Liver (tissue), 9 donors: ENCODE data around the gene MSI2. TPM values are rescaled to one million over a fixed set of nuclear protein-coding genes. Genes with fewer than 3 reads are reported as not detected.

Experiments used
- DNase-seq: peaks from one replicate; pipeline ENCODE4 v3.0.0-alpha.2; 2017; ENCODE audit warnings: low spot score
- H3K27ac ChIP-seq, 2 donors: one replicate each; pipeline ENCODE4 v1.7.0; 2013; ENCODE audit warnings: inconsistent platforms in 2 of 2, low read length in 2 of 2, control low read depth in 1 of 2, low read depth in 1 of 2, mild to moderate bottlenecking in 1 of 2
- H3K27me3 ChIP-seq, 4 donors: one replicate each; pipeline versions ENCODE4 v1.6.1 to v1.7.0; 2013; ENCODE audit warnings: low read length in 3 of 4, inconsistent platforms in 1 of 4, mild to moderate bottlenecking in 1 of 4, moderate library complexity in 1 of 4; ENCODE audit not compliant: control insufficient read depth in 4 of 4, insufficient read depth in 4 of 4
- H3K36me3 ChIP-seq, 4 donors: one replicate each; pipeline versions ENCODE4 v1.6.1 to v1.7.0; 2013; ENCODE audit warnings: low read length in 3 of 4, mild to moderate bottlenecking in 3 of 4, low read depth in 1 of 4, moderate library complexity in 1 of 4; ENCODE audit not compliant: control insufficient read depth in 4 of 4, insufficient read depth in 3 of 4
- H3K4me1 ChIP-seq, 4 donors: one replicate each; pipeline versions ENCODE4 v1.6.1 to v1.7.0; 2013; ENCODE audit warnings: low read length in 3 of 4, mild to moderate bottlenecking in 3 of 4, moderate library complexity in 1 of 4; ENCODE audit not compliant: control insufficient read depth in 4 of 4, insufficient read depth in 4 of 4
- H3K4me3 ChIP-seq, 3 donors: one replicate each; pipeline versions ENCODE4 v1.6.1 to v1.7.0; 2013; ENCODE audit warnings: low read length in 3 of 3, control low read depth in 1 of 3, low read depth in 1 of 3, mild to moderate bottlenecking in 1 of 3
- H3K9ac ChIP-seq, 2 donors: one replicate each; pipeline ENCODE4 v1.7.0; 2013; ENCODE audit warnings: low read length in 2 of 2, mild to moderate bottlenecking in 2 of 2, moderate library complexity in 2 of 2, control low read depth in 1 of 2, low read depth in 1 of 2
- H3K9me3 ChIP-seq, 4 donors: one replicate each; pipeline versions ENCODE4 v1.6.1 to v1.7.0; 2013; ENCODE audit warnings: low read length in 3 of 4; ENCODE audit not compliant: control insufficient read depth in 4 of 4
- EGR1 ChIP-seq, 2 donors: IDR thresholded peaks; 2 replicates each; pipeline ENCODE4 v1.6.1; 2016 to 2018; ENCODE audit warnings: antibody characterized with exemption in 2 of 2, low read depth in 2 of 2
- FOXA1 ChIP-seq: IDR thresholded peaks from 2 replicates; pipeline ENCODE4 v1.6.1; 2016; ENCODE audit warnings: antibody characterized with exemption
- GABPA ChIP-seq, 2 donors: IDR thresholded peaks in 1 of 2; conservative IDR thresholded peaks in 1 of 2; 2 replicates each; pipeline ENCODE4 v1.6.1; 2016; ENCODE audit warnings: antibody characterized with exemption in 2 of 2, mild to moderate bottlenecking in 1 of 2, moderate library complexity in 1 of 2
- HNF4A ChIP-seq, 2 donors: conservative IDR thresholded peaks; 2 replicates each; pipeline ENCODE4 v1.6.1; 2016; ENCODE audit warnings: antibody characterized with exemption in 2 of 2, mild to moderate bottlenecking in 2 of 2
- NR2F2 ChIP-seq: IDR thresholded peaks from 2 replicates; pipeline ENCODE4 v1.6.1; 2016; ENCODE audit warnings: antibody characterized with exemption
- SP1 ChIP-seq: IDR thresholded peaks from 2 replicates; pipeline ENCODE4 v1.6.1; 2018; ENCODE audit warnings: antibody characterized with exemption, mild to moderate bottlenecking
- WGBS: extraction: QIAGEN DNeasy Blood & Tissue Kit; methylation state at CpG from one replicate; pipeline ENCODE4 v1.1.7; 2013; 5-methylcytosine and 5-hydroxymethylcytosine counted together
- polyA plus RNA-seq, 2 donors: library from polyadenylated mRNA; stranded (reverse) in 1 of 2; unstranded in 1 of 2; fragments of 200-250 nt in 1 of 2; fragments of >200 nt in 1 of 2; fragmentation: Nextera tagmentation in 1 of 2; extraction: Ambion mirVana in 1 of 2; gene quantifications; one replicate each; pipeline versions ENCODE4 v1.2.1 to v1.2.3, GENCODE V29; 2013 to 2015
- total RNA-seq, 2 donors: library from RNA; depleted of rRNA; stranded (reverse); fragments of >200 nt; gene quantifications; one replicate each; pipeline ENCODE4 v1.2.3, GENCODE V29; 2014
- TF ChIP-seq, protein P1 (sequence below): IDR thresholded peaks from 2 replicates; pipeline ENCODE4 v1.6.1; 2016; ENCODE audit warnings: antibody characterized with exemption
- TF ChIP-seq, protein P2 (sequence below): IDR thresholded peaks from 2 replicates; pipeline ENCODE4 v1.6.1; 2016; ENCODE audit warnings: antibody characterized with exemption
- TF ChIP-seq, protein P3 (sequence below): fragments of 150-350 bp; IDR thresholded peaks from 2 replicates; pipeline ENCODE4 v1.5.1; 2017; ENCODE audit warnings: improper control_type of control experiment, low read depth, low read length; ENCODE audit not compliant: missing input control
- TF ChIP-seq, protein P4 (sequence below): IDR thresholded peaks from 2 replicates; pipeline ENCODE4 v1.6.1; 2016; ENCODE audit warnings: antibody characterized with exemption
- donor health status: healthy.
- donor health status: healthy.
- donor health status: healthy.
- donor health status: healthy.
- donor health status: healthy.

Gene MSI2
- total and polyA plus RNA-seq, 4 donors, result 5.7 to 15.6 (median 9.2) TPM

DNA sequence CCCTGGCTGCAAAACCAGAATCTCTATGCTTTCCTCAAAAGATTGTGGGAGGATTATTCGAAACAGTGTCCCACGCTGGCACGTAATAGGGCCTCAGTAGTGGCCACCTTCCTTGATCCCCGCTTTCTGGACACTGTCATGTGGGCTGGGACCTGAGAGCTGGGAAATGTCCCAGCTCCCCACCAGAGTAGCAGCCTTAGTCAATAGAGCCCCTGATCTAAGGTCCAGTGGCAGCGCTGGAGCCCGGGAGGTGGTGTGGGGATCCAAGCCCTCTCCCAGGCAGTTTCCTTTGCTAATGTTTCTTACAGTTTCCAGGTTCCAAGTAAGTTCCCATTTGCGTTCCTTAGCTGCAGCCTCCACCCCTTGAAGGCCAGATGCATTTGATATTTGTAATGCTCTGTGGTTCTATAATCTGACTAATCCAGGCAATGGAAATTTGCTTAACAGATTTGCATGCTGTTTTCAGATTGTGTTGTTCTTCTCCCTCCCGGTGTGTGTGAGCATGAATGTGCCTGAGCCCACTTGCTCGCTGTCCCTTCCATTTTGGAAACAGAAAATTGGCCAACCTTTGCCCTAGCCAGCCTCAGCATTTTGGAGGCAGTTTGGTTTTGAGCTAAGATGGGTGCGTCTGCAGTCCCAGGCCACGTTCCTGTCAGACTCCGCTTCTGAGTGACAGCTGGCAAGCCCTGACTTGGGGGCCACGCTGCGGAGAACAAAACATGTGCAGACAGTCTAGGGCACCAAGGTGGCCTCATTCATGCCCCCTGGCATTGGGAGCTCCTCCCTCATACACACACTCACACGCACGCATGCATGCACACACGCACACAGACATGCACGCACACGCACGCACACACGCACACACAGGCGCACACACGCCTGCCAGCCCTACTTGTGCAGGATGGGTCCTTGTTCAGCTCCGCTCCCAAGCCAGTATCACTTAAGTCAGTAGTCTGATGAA, 419.4 kb downstream of the MSI2 start (continued):
- no peak for TF ChIP-seq EGR1 (IDR thresholded peaks at IDR 0.05; ENCODE audit: low read depth in 2 of 2)
- no peak for TF ChIP-seq FOXA1
- TF ChIP-seq SP1, result no peak
- no peak for TF ChIP-seq HNF4A (conservative IDR thresholded peaks at IDR 0.05)
- TF ChIP-seq, protein P1, sequence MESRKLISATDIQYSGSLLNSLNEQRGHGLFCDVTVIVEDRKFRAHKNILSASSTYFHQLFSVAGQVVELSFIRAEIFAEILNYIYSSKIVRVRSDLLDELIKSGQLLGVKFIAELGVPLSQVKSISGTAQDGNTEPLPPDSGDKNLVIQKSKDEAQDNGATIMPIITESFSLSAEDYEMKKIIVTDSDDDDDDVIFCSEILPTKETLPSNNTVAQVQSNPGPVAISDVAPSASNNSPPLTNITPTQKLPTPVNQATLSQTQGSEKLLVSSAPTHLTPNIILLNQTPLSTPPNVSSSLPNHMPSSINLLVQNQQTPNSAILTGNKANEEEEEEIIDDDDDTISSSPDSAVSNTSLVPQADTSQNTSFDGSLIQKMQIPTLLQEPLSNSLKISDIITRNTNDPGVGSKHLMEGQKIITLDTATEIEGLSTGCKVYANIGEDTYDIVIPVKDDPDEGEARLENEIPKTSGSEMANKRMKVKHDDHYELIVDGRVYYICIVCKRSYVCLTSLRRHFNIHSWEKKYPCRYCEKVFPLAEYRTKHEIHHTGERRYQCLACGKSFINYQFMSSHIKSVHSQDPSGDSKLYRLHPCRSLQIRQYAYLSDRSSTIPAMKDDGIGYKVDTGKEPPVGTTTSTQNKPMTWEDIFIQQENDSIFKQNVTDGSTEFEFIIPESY, result no peak

DNA sequence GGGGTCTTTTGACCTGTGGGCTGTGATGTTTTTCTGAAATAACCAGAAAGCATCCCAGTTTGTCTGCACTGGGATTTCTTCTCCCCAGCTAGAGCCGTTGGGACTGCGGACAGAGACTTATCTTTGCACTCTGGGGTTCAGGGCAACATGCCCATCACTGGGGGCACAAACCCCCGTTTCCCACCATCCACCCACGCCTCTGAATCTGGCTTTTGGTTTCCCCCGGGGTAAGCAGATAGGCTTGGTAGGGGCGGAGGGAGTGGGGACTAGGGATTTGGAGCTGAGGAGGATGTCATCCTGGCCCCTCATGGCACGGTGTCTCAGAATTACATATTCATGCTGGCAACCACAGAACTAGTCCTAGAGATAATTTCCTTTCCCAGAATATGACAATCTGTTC, 420.2 kb downstream of the MSI2 start:
- Histone ChIP-seq H3K4me3 (no peak overlapping the region), H3K9me3 (no peaks in the 10 kb centered on the region), H3K4me1 (no peaks in the 10 kb centered on the region), H3K27ac (no peak overlapping the region), H3K36me3 (peaks cover 0 to 2% (median under 1%) of the 10 kb centered on the region in 4 donors), H3K27me3 (no peaks in the 10 kb centered on the region), H3K9ac (no peak overlapping the region)
- peak; percentile 8 for DNase-seq
- TF ChIP-seq, protein P2, sequence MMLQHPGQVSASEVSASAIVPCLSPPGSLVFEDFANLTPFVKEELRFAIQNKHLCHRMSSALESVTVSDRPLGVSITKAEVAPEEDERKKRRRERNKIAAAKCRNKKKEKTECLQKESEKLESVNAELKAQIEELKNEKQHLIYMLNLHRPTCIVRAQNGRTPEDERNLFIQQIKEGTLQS, result no peak
- TF ChIP-seq EGR1 (IDR thresholded peaks at IDR 0.05; ENCODE audit: low read depth in 2 of 2) (no peak), GABPA (IDR thresholded peaks at IDR 0.05 in 1 of 2, conservative IDR thresholded peaks at IDR 0.05 in 1 of 2) (no peak)
- WGBS, result 91% methylated on average over 7 of the region's 7 CpGs

DNA sequence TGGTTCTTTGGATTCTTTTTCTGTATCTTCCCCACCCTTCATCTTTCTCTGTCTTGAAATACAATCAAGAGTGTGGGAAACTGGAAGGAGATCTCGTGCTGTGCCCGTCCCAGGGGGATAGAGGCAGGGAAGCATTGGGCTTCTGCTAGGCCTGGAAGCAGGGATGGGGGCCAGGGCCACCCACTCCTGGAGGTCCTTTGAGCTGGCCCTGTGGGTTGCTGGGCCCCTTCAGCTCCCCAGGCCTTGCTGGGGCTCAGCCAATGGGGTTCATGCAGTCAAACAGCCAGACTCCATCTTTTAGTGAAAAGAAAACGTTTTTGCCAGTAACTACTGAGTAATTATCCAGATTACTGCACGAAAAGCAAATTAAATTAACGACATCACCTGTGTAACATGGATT, 421.0 kb downstream of the MSI2 start:
- DNase-seq, result peak; percentile 6
- no peak overlapping the region for H3K27ac ChIP-seq
- no peak overlapping the region for H3K9ac ChIP-seq
- no peaks in the 10 kb centered on the region for H3K27me3 ChIP-seq
- WGBS, result 90% methylated on average over 5 of the region's 5 CpGs
- TF ChIP-seq NR2F2 (no peak), EGR1 (IDR thresholded peaks at IDR 0.05; ENCODE audit: low read depth in 2 of 2) (no peak), GABPA (IDR thresholded peaks at IDR 0.05 in 1 of 2, conservative IDR thresholded peaks at IDR 0.05 in 1 of 2) (no peak), HNF4A (conservative IDR thresholded peaks at IDR 0.05) (no peak)
- TF ChIP-seq, protein P2, result no peak
- TF ChIP-seq, protein P3, sequence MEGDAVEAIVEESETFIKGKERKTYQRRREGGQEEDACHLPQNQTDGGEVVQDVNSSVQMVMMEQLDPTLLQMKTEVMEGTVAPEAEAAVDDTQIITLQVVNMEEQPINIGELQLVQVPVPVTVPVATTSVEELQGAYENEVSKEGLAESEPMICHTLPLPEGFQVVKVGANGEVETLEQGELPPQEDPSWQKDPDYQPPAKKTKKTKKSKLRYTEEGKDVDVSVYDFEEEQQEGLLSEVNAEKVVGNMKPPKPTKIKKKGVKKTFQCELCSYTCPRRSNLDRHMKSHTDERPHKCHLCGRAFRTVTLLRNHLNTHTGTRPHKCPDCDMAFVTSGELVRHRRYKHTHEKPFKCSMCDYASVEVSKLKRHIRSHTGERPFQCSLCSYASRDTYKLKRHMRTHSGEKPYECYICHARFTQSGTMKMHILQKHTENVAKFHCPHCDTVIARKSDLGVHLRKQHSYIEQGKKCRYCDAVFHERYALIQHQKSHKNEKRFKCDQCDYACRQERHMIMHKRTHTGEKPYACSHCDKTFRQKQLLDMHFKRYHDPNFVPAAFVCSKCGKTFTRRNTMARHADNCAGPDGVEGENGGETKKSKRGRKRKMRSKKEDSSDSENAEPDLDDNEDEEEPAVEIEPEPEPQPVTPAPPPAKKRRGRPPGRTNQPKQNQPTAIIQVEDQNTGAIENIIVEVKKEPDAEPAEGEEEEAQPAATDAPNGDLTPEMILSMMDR, result no peak
- TF ChIP-seq, protein P4, sequence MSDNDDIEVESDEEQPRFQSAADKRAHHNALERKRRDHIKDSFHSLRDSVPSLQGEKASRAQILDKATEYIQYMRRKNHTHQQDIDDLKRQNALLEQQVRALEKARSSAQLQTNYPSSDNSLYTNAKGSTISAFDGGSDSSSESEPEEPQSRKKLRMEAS, result no peak
- H3K4me3 ChIP-seq, result no peak overlapping the region
- no peaks in the 10 kb centered on the region for H3K4me1 ChIP-seq
- peaks cover 0 to 2% (median under 1%) of the 10 kb centered on the region in 4 donors for H3K36me3 ChIP-seq
- H3K9me3 ChIP-seq, result no peaks in the 10 kb centered on the region
